ENCODE results near the gene BLTP1.
A peak's percentile ranks its signal among the peaks of the same experiment; 100 is the strongest.
"Not testable (repeated sequence)": the region's sequence is repeated elsewhere in the genome, so short reads cannot be mapped to it uniquely, and the experiment has no call there.

BLTP1 gene

GRCh38 chr4:122151982-122152710 lies at the start of gene BLTP1:
Gene BLTP1 (plus strand): TSS chr4:122152331. CDS start chr4:122170648, 18,317 bp downstream.
- DNase-seq = peak; percentile 65

- DNase-seq = no peak
Measured at GRCh38 chr4:122104184-122104583, 47.9 kb upstream of the BLTP1 start.

GRCh38 chr4:122107680-122108079 lies 44.5 kb upstream of the BLTP1 start:
- DNase-seq = no peak

GRCh38 chr4:122110304-122110703 lies 41.8 kb upstream of the BLTP1 start:
- not testable (repeated sequence) for DNase-seq

GRCh38 chr4:122117743-122118142 lies 34.4 kb upstream of the BLTP1 start:
- no peak for DNase-seq

- DNase-seq = no peak
Measured at GRCh38 chr4:122118243-122118642, 33.9 kb upstream of the BLTP1 start.

- DNase-seq = peak; percentile 17
Measured at GRCh38 chr4:122119739-122120138, 32.4 kb upstream of the BLTP1 start.

- no peak for DNase-seq
Measured at GRCh38 chr4:122121593-122121992, 30.5 kb upstream of the BLTP1 start.

- DNase-seq = no peak
Measured at GRCh38 chr4:122122083-122122482, 30.0 kb upstream of the BLTP1 start.

GRCh38 chr4:122129061-122129460 lies 23.1 kb upstream of the BLTP1 start:
- peak; percentile 46 for DNase-seq

- DNase-seq = peak; percentile 24
Measured at GRCh38 chr4:122131562-122132157, 20.5 kb upstream of the BLTP1 start.

- no peak for DNase-seq
Measured at GRCh38 chr4:122132891-122133290, 19.2 kb upstream of the BLTP1 start.

- DNase-seq = no peak
Measured at GRCh38 chr4:122139139-122139538, 13.0 kb upstream of the BLTP1 start.

GRCh38 chr4:122140834-122141233 lies 11.3 kb upstream of the BLTP1 start:
- no peak for DNase-seq

GRCh38 chr4:122142687-122143086 lies 9.4 kb upstream of the BLTP1 start:
- no peak for DNase-seq

GRCh38 chr4:122146652-122147051 lies 5.5 kb upstream of the BLTP1 start:
- DNase-seq = no peak

- DNase-seq = peak; percentile 81
Measured at GRCh38 chr4:122150931-122151330, 1.2 kb upstream of the BLTP1 start.

- no peak for DNase-seq
Measured at GRCh38 chr4:122152711-122153226, 638 bp downstream of the BLTP1 start.

- DNase-seq = peak; percentile 58
Measured at GRCh38 chr4:122156819-122157218, 4.7 kb downstream of the BLTP1 start.

GRCh38 chr4:122163301-122163700 lies 11.2 kb downstream of the BLTP1 start:
- no peak for DNase-seq

- DNase-seq = peak; percentile 21
Measured at GRCh38 chr4:122163767-122164166, 11.6 kb downstream of the BLTP1 start.

GRCh38 chr4:122167369-122167768 lies 15.2 kb downstream of the BLTP1 start:
- no peak for DNase-seq

GRCh38 chr4:122170775-122171174 lies 18.6 kb downstream of the BLTP1 start:
- peak; percentile 5 for DNase-seq

- DNase-seq = no peak
Measured at GRCh38 chr4:122171323-122171722, 19.2 kb downstream of the BLTP1 start.
